Right ventricle myocardium superior (tissue), 1 donor: ENCODE data around the gene SDR42E2. TPM values are rescaled to one million over a fixed set of nuclear protein-coding genes. Genes with fewer than 3 reads are reported as not detected.
"Not testable (repeated sequence)": the region's sequence is repeated elsewhere in the genome, so short reads cannot be mapped to it uniquely, and the experiment has no call there.

Experiments used
- ATAC-seq: fragments of 200-7000 bp; cut with Tn5 transposase; one replicate; pipeline ENCODE4 v1.9.1; 2020; ENCODE audit warnings: mild to moderate bottlenecking; ENCODE audit not compliant: poor library complexity
- DNase-seq: peaks from one replicate; pipeline ENCODE4 v3.0.0-alpha.2; 2020
- intact Hi-C: fragments of 100-400 bp; cut with DNase I; formaldehyde crosslinking; loops from one replicate; pipeline ENCODE4 v1.11.2; 2022
- total RNA-seq: library from RNA; stranded (reverse); fragmentation: NEBNext Ultra II Directional; extraction: Animal tissue kit (Norgen Biotek cat#: 25700); gene quantifications from one replicate; pipeline ENCODE4 v1.2.1, GENCODE V29; 2021
- donor health status: DM: no; HTN: yes; CAD: no; lungs with severe emphysema.

The SDR42E2 gene
- total RNA-seq, 1 donor from 2014 or later: not detected

DNA sequence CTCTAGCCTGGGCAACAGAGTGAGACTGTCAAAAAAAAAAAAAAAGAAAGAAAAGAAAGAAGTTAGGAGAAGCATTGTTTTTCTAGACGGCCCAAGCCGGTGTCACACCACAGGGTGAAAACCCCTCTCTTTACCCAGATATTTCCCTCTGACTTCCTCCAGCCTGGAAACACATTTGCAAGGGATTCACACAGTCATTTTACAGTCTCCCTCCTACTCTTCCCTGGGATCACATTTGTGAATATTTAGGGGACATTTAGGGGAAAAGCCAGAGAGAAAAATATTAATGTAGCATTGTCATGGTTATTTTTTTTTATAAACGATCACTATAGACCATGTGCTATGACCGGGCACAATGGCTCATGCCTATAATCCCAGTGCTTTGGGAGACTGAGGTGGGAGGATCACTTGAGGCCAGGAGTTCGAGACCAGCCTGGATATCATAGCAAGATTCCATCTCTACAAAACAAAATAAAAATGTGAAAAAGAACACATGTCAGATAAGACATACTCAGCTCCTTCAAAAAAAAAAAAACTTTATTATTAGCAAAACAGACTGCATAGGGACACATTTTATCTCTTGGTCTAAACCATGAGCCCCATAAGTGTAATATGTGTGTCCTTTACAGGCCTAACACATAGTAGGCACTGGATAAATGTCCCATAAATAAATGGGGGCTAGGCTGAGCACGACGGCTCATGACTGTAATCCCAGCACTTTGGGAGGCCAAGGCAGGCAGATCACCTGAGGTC lies 10.9 kb upstream of the SDR42E2 start:
- intact Hi-C loops: no loop called here

GRCh38 chr16:22152316-22152715 lies 10.0 kb upstream of the SDR42E2 start:
- no peak for DNase-seq
- no peak for ATAC-seq
- intact Hi-C loops: no loop called here

More for the DNA sequence above, 10.9 kb upstream of the SDR42E2 start:
- ATAC-seq: no peak
- DNase-seq: no peak

DNA sequence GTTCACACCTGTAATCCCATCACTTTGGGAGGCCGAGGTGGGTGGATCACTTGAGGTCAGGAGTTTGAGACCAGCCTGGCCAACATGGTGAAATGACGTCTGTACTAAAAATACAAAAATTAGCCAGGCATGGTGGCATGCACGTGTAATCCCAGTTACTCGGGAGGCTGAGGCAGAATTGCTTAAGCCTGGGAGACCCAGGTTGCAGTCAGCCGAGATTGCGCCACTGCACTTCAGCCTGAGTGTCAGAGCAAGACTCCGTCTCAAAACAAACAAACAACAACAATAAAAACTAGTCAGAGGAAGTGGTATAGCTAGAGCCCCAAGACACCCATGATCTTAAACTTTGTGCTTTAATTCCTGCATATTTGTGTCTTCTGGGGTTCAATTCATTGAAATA lies 9.2 kb upstream of the SDR42E2 start:
- DNase-seq, ATAC-seq, intact Hi-C loops: not testable (repeated sequence)

DNA sequence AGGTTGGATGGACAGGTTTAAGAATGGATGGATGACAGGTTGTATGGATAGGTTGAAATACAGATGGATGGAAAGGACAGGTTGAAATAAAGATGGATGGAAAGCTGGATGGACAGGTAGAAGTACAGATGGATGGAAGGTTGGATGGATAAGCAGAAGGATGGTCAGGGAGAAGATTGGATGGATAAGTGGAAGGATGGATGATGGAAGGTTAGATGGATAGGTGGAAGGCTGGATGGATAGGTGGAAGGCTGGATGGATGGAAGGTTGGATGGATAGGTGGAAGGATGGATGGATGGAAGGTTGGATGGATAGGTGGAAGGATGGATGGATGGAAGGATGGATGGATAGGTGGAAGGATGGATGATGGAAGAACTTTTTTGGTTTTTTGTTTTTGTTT lies 905 bp upstream of the SDR42E2 start:
- no peak for DNase-seq
- intact Hi-C loops: no loop called here
- ATAC-seq: no peak

DNA sequence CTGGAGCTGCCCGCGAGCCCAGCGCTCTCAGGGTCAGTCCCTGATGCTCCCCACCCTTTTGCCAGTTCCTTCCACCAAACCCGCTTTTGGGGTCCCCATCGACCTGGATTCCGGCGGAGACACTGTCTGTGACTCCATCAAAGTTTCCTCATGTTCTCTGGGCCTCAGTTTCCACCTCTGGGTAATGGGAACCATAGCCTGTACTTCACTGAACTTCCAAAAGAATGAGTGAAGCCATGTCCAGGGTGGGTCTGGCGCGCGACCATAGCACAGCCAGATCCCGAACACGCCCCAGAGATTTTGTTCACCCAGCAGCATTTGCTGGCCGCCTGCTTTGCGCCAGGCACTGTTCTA lies 327 bp downstream of the SDR42E2 start:
- intact Hi-C loops: no loop called here
- DNase-seq (no peak), ATAC-seq (no peak)

GRCh38 chr16:22163806-22164205 lies 1.5 kb downstream of the SDR42E2 start:
- DNase-seq (no peak), ATAC-seq (no peak)
- intact Hi-C loops: no loop called here

DNA sequence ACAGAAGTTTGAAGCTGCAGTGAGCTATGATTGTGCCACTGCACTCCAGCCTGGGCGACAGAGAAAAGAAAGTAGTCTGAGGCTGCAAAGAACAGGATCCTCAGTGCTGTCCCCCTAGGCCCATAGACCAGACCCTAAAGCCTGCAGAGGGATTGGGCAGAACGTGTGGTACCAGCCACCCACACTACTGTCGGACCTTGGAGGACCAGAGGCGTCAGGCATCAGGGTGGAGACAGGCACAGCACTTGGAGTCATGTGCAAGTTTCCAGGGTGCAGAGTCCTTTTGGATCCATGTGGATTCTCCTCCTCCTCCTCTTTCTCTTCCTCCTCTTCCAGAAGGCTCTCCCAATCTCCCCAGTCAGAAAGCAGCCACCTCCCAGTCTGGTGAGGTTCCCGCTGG lies 2.2 kb downstream of the SDR42E2 start:
- ATAC-seq: no peak
- DNase-seq: no peak
- intact Hi-C loops: no loop called here

DNA sequence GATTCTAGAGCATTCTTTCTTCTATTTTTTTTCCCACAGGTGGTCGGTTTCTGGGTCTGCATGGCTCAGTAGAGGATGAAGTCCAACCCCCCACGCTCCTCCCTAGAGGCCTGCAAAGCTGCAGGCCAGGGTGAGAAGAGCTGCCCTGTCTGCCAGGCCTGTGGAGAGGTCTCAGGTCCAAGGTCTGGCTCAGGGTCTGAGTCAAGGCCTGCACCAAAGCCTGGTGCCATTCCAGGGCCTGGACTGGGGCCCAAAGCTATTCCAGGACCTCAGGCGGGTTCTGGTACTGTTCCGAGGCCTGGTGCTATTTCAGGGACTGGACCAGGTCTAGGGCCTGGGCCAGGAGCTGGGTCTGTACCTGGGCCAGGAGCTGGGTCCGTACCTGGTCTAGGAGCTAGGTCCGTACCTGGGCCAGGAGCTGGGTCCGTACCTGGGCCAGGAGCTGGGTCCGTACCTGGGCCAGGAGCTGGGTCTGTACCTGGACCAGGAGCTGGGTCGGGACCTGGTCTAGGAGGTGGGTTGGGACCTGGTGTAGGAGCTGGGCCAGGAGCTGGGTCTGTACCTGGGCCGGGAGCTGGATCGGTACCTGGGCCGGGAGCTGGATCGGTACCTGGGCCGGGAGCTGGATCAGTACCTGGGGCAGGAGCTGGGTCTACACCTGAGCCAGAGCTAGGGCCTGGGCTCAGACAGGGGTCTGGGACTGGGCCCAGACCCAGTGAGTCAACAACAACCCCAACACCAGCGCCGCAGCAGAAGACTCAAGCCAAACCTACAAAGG lies 3.4 kb downstream of the SDR42E2 start:
- ATAC-seq: no peak
- intact Hi-C loops: no loop called here

DNA sequence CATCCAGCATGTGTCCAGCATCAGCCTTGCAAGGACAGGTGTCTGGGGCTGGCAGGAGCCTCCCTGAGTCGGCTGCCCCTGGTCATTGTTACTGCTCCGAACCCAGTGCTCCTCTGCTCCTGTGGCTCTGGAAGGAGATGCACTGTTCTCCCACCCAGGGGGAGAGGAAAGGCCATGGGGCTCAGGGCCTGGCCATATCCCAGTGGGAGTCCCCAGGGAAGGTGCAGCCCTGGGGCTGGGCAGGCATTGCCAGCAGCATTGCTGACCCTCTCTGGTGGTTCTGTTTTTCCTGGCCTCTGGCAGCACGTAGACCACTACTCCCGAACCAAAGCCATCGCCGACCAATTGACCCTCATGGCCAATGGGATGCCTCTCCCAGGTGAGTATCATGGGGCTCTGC lies 9.6 kb downstream of the SDR42E2 start:
- no peak for ATAC-seq
- intact Hi-C loops: no loop called here
- no peak for DNase-seq

More for the DNA sequence above, 3.4 kb downstream of the SDR42E2 start:
- no peak for DNase-seq

GRCh38 chr16:22172642-22173041 lies 10.3 kb downstream of the SDR42E2 start:
- DNase-seq, ATAC-seq, intact Hi-C loops: not testable (repeated sequence)

- intact Hi-C loops: no loop called here
- ATAC-seq (no peak), DNase-seq (no peak)
Observed at GRCh38 chr16:22174642-22175041, 12.3 kb downstream of the SDR42E2 start.

GRCh38 chr16:22177968-22178930 lies 15.9 kb downstream of the SDR42E2 start:
- no peak for ATAC-seq
- no peak for DNase-seq

DNA sequence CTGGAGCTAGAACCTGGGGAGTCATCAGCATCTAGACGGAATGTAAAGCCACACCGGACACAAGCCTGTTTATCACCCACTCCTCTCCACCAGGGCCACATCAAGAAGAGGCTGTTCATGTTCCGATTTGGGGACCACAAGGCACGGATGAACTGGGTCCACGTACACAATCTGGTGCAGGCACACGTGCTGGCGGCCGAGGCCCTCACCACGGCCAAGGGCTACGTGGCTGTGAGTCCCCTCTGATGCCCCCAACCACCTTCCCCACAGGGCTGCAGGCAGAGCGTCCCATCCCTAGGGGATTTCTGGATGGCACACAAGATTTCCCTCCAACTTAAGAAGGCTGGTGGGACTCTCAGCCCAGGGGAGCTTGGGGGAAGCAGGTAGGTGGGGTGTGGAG lies 19.1 kb downstream of the SDR42E2 start:
- intact Hi-C loops: loop anchor here (10.0 kb wide), 2 partner anchors 97 to 227 kb away; partner anchors contain the start of gene UQCRC2
- DNase-seq (no peak), ATAC-seq (no peak)

More at GRCh38 chr16:22177968-22178930, 15.9 kb downstream of the SDR42E2 start:
- intact Hi-C loops: no loop called here

GRCh38 chr16:22181843-22182242 lies 19.5 kb downstream of the SDR42E2 start:
- intact Hi-C loops: loop anchor here (10.0 kb wide), 2 partner anchors 97 to 227 kb away; partner anchors contain the start of gene UQCRC2
- DNase-seq (no peak), ATAC-seq (no peak)

DNA sequence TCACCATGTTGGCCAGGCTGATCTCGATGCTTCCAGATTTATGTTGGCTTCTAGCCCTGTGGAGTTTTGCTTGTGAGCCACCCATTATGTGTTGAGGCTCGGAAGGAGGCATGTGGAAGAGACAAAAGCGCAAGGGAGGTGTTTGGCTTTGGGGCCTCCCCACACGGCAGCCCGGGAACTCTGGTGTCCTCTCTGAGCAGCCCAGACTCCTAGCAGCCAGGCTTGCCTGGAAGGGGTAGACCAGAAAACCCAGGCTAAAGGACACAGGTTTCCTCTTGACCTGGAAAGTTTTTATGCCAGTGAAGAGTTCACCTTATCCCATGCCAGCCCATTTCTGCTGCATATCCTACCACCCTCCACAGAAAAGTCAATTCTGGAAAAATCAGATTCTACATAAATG lies 21.0 kb downstream of the SDR42E2 start:
- ATAC-seq: no peak
- no peak for DNase-seq
- intact Hi-C loops: loop anchor here (10.0 kb wide), 2 partner anchors 99 to 229 kb away; partner anchors contain the start of gene UQCRC2

DNA sequence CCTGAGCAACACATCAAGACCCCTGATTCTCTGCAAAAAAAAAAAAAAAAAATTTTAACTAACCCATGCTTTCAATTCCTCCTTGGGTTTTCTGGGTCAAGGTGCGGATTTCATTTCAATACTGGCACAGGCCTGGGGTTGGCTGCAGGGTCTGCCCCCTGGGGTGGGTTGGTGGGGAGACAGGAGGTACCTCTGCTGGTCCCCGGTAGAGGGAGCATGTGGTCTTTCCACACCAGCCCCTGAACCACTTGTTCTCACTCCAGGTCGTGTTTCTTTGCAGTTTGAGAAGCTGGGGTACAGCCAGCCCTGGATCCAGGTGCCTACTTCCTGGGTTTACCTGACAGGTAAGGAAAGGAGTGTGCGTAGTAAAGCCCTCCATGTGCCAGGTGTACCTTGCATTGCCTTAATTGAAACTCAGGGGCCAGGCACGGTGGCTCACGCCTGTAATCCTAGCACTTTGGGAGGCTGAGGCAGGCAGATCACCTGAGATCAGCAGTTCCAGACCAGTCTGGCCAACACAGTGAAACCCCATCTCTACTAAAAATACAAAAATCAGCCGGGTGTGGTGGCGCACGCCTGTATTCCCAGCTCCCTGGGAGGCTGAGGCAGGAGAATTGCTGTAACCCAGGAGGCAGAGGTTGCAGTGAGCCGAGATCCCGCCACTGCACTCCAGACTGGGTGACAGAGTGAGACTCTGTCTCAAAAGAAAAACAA lies 21.8 kb downstream of the SDR42E2 start:
- intact Hi-C loops: loop anchor here (10.0 kb wide), 2 partner anchors 99 to 229 kb away; partner anchors contain the start of gene UQCRC2
- no peak for DNase-seq
- ATAC-seq: no peak

- ATAC-seq (no peak), DNase-seq (no peak)
- intact Hi-C loops: loop anchor here (10.0 kb wide), 2 partner anchors 100 to 230 kb away; partner anchors contain the start of gene UQCRC2
Observed at GRCh38 chr16:22184615-22184968, 22.3 kb downstream of the SDR42E2 start.

DNA sequence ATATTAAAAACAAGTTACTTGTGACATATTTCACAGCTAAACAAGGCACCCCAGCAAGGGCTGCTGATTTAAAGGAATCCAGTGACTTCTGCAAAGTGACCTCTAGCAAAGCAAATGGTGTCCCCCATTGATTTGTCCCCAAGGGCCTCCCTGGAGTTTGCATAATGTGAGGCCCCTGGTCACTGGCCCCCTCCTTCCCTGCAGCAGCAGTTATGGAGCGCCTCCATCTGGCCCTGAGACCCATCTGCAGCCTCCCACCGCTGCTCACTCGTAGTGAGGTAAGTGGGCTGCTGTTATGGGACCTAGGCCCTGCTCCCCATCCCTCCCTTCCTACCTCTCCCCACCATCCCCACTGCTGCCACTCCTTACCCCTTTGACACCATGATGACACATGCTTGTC lies 24.2 kb downstream of the SDR42E2 start:
- DNase-seq (no peak), ATAC-seq (no peak)
- intact Hi-C loops: loop anchor here (5.0 to 10.0 kb wide), 3 partner anchors 102 to 232 kb away; partner anchors contain the start of genes PDZD9 and UQCRC2
